ENCODE results near the gene ERG. TPM values are rescaled to one million over a fixed set of nuclear protein-coding genes. Genes with fewer than 3 reads are reported as not detected.

Gene ERG
- total and polyA plus RNA-seq, 4 donors = 8.6 to 30.3 (median 21.0) TPM

DNA sequence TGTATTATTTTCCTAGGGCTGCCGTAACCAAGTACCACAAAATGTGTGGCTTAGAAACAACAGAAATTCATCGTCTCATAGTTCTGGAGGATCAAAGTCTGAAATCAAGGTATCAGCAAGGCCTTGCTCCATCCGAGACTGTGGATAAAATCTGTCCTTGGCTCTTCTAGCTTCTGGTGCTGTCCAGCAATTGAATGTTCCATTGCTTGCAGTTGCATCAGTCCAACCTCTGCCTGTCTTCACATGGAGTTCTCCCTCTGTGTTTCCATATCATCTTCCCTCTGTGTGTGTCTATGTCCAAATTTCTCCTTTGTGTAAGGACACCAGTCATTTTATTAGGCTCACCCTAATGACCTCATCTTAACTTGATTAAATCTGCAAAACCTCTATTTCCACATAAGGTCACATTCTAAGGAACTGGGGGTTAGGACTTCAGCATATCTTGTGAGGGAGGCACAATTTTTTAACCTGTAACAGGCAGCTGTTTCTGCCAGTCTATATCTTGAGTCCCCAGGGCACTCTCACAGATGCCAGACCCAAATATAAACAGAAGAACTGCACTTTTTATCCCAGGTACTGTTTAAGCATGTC lies 84.2 kb downstream of the ERG start:
- Histone ChIP-seq H3K27me3 (ENCODE audit: control insufficient read depth in 3 of 3, insufficient read depth in 3 of 3, low read length in 2 of 3) (no peaks in the 10 kb centered on the region), H3K9ac (ENCODE audit: insufficient read depth in 1 of 2, low read length in 2 of 2) (no peak overlapping the region), H3K27ac (ENCODE audit: low read depth in 1 of 2, low read length in 1 of 2) (no peak overlapping the region), H3K9me3 (ENCODE audit: control insufficient read depth in 4 of 4, insufficient read depth in 3 of 4, low read length in 3 of 4) (no peaks in the 10 kb centered on the region), H3K36me3 (ENCODE audit: control insufficient read depth in 4 of 4, insufficient read depth in 4 of 4, low read length in 4 of 4) (peaks cover 0 to 3% (median 0%) of the 10 kb centered on the region in 4 donors), H3K4me1 (ENCODE audit: control insufficient read depth in 5 of 5, insufficient read depth in 5 of 5, low read length in 5 of 5) (no peaks in the 10 kb centered on the region), H3K4me3 (no peak overlapping the region)
- WGBS, 2 donors = 93 to 96% methylated on average over 3 of the region's 3 CpGs
- TF ChIP-seq, protein P1, sequence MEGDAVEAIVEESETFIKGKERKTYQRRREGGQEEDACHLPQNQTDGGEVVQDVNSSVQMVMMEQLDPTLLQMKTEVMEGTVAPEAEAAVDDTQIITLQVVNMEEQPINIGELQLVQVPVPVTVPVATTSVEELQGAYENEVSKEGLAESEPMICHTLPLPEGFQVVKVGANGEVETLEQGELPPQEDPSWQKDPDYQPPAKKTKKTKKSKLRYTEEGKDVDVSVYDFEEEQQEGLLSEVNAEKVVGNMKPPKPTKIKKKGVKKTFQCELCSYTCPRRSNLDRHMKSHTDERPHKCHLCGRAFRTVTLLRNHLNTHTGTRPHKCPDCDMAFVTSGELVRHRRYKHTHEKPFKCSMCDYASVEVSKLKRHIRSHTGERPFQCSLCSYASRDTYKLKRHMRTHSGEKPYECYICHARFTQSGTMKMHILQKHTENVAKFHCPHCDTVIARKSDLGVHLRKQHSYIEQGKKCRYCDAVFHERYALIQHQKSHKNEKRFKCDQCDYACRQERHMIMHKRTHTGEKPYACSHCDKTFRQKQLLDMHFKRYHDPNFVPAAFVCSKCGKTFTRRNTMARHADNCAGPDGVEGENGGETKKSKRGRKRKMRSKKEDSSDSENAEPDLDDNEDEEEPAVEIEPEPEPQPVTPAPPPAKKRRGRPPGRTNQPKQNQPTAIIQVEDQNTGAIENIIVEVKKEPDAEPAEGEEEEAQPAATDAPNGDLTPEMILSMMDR (IDR thresholded peaks at IDR 0.05; ENCODE audit: control extremely low read depth, extremely low read depth) = no peak
- DNase-seq (no peak), ATAC-seq (ENCODE audit: insufficient read depth, low FRiP score) (no peak)

DNA sequence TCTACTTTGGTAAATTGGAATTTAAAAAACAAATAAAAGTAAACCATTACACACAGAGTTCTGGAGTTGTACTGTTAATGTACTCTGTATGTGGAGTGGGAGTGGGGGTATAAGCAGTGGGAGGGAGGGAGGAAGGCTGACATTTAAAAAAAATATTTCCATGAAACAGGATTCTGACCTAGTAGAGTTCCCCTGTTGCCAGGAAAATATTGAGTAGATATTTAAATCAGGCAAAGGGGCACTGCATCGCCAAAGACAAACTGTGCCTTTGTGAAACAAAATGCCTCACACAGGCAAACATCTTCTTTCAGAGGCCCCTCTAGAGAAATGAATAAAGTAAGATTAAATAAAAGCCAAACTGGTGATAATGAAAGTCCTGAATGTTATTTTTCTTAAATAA lies 87.8 kb downstream of the ERG start:
- TF ChIP-seq, protein P1 (IDR thresholded peaks at IDR 0.05; ENCODE audit: control extremely low read depth, extremely low read depth) = no peak
- Histone ChIP-seq H3K9me3 (ENCODE audit: control insufficient read depth in 4 of 4, insufficient read depth in 3 of 4, low read length in 3 of 4) (no peaks in the 10 kb centered on the region), H3K36me3 (ENCODE audit: control insufficient read depth in 4 of 4, insufficient read depth in 4 of 4, low read length in 4 of 4) (peaks cover 0 to under 1% (median 0%) of the 10 kb centered on the region in 4 donors)

DNA sequence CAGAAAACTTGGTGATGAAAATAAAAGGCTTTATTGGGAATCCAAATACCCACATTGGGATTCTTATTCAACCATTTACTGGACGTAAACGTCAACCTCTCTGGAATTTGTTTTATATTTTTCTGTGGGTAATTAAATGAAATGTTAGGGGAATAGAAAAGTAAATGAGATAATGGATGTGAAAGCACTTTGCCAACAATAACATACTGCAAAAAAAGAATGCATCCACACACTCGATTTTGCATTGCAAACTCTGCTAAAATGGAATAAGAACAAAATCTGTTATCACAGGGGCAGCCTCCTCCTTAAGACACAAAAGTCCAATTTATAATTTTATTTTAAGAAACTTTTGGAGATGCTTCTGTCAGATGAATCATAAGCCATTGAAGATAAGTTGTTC lies 88.4 kb downstream of the ERG start:
- Histone ChIP-seq H3K27ac (ENCODE audit: low read depth in 1 of 2, low read length in 1 of 2) (no peak overlapping the region), H3K4me1 (ENCODE audit: control insufficient read depth in 5 of 5, insufficient read depth in 5 of 5, low read length in 5 of 5) (peaks cover 0 to 1% (median 0%) of the 10 kb centered on the region in 5 donors), H3K9me3 (ENCODE audit: control insufficient read depth in 4 of 4, insufficient read depth in 3 of 4, low read length in 3 of 4) (no peaks in the 10 kb centered on the region), H3K4me3 (no peak overlapping the region), H3K9ac (ENCODE audit: insufficient read depth in 1 of 2, low read length in 2 of 2) (no peak overlapping the region), H3K27me3 (ENCODE audit: control insufficient read depth in 3 of 3, insufficient read depth in 3 of 3, low read length in 2 of 3) (no peaks in the 10 kb centered on the region), H3K36me3 (ENCODE audit: control insufficient read depth in 4 of 4, insufficient read depth in 4 of 4, low read length in 4 of 4) (no peaks in the 10 kb centered on the region)
- 79 to 90% methylated on average over 3 of the region's 3 CpGs for WGBS, 2 donors
- TF ChIP-seq, protein P1 (IDR thresholded peaks at IDR 0.05; ENCODE audit: control extremely low read depth, extremely low read depth) = no peak
- DNase-seq (no peak), ATAC-seq (ENCODE audit: insufficient read depth, low FRiP score) (no peak)

More for the DNA sequence above, 87.8 kb downstream of the ERG start:
- Histone ChIP-seq H3K4me3 (no peak overlapping the region), H3K27ac (ENCODE audit: low read depth in 1 of 2, low read length in 1 of 2) (no peak overlapping the region), H3K27me3 (ENCODE audit: control insufficient read depth in 3 of 3, insufficient read depth in 3 of 3, low read length in 2 of 3) (no peaks in the 10 kb centered on the region), H3K4me1 (ENCODE audit: control insufficient read depth in 5 of 5, insufficient read depth in 5 of 5, low read length in 5 of 5) (peaks cover 0 to 1% (median 0%) of the 10 kb centered on the region in 5 donors), H3K9ac (ENCODE audit: insufficient read depth in 1 of 2, low read length in 2 of 2) (no peak overlapping the region)
- DNase-seq = no peak
- ATAC-seq (ENCODE audit: insufficient read depth, low FRiP score) = no peak
- 83 to 91% methylated on average over 1 of the region's 1 CpG for WGBS, 2 donors

DNA sequence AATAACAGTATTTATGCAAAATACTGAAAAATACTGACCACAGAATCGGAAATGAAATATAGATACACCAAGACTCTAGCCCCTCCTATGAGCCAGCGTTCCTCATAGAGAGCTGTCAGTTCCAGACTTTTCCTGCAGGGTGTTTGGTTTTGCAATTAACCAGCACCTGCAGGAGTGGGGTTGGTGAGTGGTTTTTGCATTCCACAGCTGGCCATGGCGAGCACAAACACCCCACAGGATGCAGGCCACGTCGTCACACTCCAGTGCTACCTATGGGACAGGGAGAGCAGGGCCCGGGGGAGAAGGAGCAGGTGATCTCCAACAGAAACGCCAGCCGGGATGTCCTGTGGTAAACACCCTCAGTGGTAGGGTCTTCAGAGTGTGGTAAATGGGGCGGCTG lies 94.1 kb downstream of the ERG start:
- peaks cover 0 to 1% (median 0%) of the 10 kb centered on the region in 5 donors for H3K4me1 ChIP-seq (ENCODE audit: control insufficient read depth in 5 of 5, insufficient read depth in 5 of 5, low read length in 5 of 5)
- no peak for DNase-seq
- H3K9me3 ChIP-seq (ENCODE audit: control insufficient read depth in 4 of 4, insufficient read depth in 3 of 4, low read length in 3 of 4) = no peaks in the 10 kb centered on the region
- H3K4me3 ChIP-seq = no peak overlapping the region
- 29 to 52% methylated on average over 9 of the region's 9 CpGs for WGBS, 2 donors
- H3K27me3 ChIP-seq (ENCODE audit: control insufficient read depth in 3 of 3, insufficient read depth in 3 of 3, low read length in 2 of 3) = no peaks in the 10 kb centered on the region
- H3K9ac ChIP-seq (ENCODE audit: insufficient read depth in 1 of 2, low read length in 2 of 2) = no peak overlapping the region
- no peak for ATAC-seq (ENCODE audit: insufficient read depth, low FRiP score)
- H3K36me3 ChIP-seq (ENCODE audit: control insufficient read depth in 4 of 4, insufficient read depth in 4 of 4, low read length in 4 of 4) = peaks cover 0 to 2% (median 0%) of the 10 kb centered on the region in 4 donors
- H3K27ac ChIP-seq (ENCODE audit: low read depth in 1 of 2, low read length in 1 of 2) = no peak overlapping the region
- TF ChIP-seq, protein P1 (IDR thresholded peaks at IDR 0.05; ENCODE audit: control extremely low read depth, extremely low read depth) = no peak
